Colonic mucosa (tissue), 4 donors: ENCODE results near the gene ANKH. TPM values are rescaled to one million over a fixed set of nuclear protein-coding genes. Genes with fewer than 3 reads are reported as not detected.
A peak's percentile ranks its signal among the peaks of the same experiment; 100 is the strongest.
"Not testable (repeated sequence)": the region's sequence is repeated elsewhere in the genome, so short reads cannot be mapped to it uniquely, and the experiment has no call there.

Experiments used
- DNase-seq: peaks from one replicate; pipeline ENCODE4 v3.0.0-alpha.2; 2020
- H3K27ac ChIP-seq: fragments of 200-600 bp; one replicate; pipeline ENCODE4 v1.8.0; 2021
- H3K27me3 ChIP-seq: fragments of 200-600 bp; one replicate; pipeline ENCODE4 v1.8.0; 2021
- H3K36me3 ChIP-seq: fragments of 200-600 bp; one replicate; pipeline ENCODE4 v1.8.0; 2021
- H3K4me1 ChIP-seq: fragments of 200-600 bp; one replicate; pipeline ENCODE4 v1.8.0; 2021; ENCODE audit warnings: mild to moderate bottlenecking
- H3K4me3 ChIP-seq: fragments of 200-600 bp; one replicate; pipeline ENCODE4 v1.8.0; 2021
- H3K9ac ChIP-seq, 2 donors: one replicate each; pipeline ENCODE4 v1.7.0; 2013; ENCODE audit warnings: control low read depth in 2 of 2, low read depth in 2 of 2, low read length in 2 of 2
- H3K9me3 ChIP-seq: fragments of 200-600 bp; one replicate; pipeline ENCODE4 v1.8.0; 2021
- CTCF ChIP-seq: fragments of 200-600 bp; IDR thresholded peaks from one replicate; pipeline ENCODE4 v1.8.0; 2022; ENCODE audit warnings: antibody characterized with exemption, mild to moderate bottlenecking
- intact Hi-C: fragments of 100-400 bp; cut with DNase I; formaldehyde crosslinking; loops from one replicate; pipeline ENCODE4 v1.14.1; 2022
- total RNA-seq, 2 donors: library from RNA; stranded (reverse); fragmentation: NEBNext Ultra II Directional in 1 of 2; extraction: Animal tissue kit (Norgen Biotek cat#: 25700) in 1 of 2; gene quantifications; one replicate each; pipeline ENCODE4 v1.2.1, GENCODE V29; 2021
- donor health status: healthy.
- donor health status: DM: no; HTN: no; CAD: no.
- donor health status: DM: no; HTN: no; CAD: no.

ANKH gene
- total RNA-seq, result 100 to 1,000 TPM in 1 of 2 donors, 10 to 100 TPM in 1; 81.8 to 103 TPM

DNA sequence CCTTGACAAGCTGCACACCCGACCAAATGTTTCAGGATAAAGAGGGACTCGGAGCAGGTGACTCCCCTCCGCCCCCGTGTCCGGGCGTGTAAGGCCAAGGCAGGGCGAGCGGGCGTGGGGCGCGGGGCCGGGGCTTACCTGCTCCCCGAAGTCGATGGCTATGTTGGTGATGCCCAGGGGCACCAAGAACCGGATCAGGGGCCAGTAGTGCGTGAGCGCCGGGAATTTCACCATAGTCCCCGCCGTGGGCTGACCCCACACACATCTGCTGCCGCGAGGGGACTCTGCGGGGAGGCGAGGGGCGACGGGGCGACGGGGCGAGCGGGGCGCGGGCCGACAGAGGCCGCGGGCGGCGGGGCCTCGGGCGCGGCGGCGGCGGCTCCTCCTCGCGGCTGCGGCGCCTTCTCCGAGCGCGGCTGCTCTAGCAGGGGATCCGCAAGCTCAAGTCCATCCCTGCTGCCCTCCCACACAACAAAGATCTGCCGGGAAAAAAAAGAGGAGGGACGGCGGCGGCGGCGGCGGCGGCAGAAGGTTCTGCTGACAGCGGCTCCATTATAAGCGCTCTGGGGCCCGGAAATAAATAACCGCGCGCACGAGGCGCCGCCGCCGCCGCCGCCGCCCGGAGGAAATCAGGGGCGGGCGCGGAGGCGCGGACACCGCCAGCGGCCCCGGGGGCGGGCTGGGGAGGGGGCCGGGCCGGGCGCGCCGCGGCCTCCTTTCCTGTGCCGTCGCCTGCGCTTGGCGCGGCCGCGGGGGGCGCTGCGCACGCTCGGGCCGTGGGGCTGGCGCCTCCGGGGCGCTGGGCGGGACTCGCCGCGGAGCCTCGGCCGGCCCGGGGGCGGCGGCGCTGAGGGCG is at the start of gene ANKH:
ANKH (minus strand) TSS at position 565 of the 856 bp plus-strand sequence; CDS start at position 234, 331 bp downstream.
- DNase-seq, result peak; percentile 79
- peak within 1 kb of the TSS; percentile 85 for H3K27ac ChIP-seq
- H3K9ac ChIP-seq, result peak within 1 kb of the TSS; percentile 79 to 94
- intact Hi-C loops, result no loop called here
- no peaks in the 10 kb centered on the region for H3K27me3 ChIP-seq
- H3K9me3 ChIP-seq, result no peaks in the 10 kb centered on the region
- H3K4me3 ChIP-seq, result peak within 1 kb of the TSS; percentile 70
- peaks cover 9% of the 10 kb centered on the region for H3K4me1 ChIP-seq
- no peaks in the 10 kb centered on the region for H3K36me3 ChIP-seq
- no peak for TF ChIP-seq CTCF

DNA sequence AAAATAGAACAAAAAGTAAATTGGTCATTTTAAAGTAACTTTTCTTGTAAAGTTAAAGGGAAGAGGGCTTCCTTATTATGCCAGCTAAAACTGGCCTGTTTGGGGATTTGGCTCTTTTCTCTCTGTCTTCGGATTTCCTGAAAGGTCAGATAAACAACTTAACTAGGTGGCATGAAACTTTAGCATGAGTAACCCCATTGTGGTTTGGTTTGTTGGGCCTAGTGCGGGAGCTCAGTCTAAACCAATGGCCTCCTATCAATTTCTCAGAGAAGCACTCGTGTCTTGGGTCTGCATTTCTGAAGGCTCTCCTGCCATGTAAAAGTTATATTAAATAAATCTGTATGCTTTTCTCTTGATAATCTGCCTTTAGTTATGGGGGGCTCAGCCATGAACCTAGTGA is 48.5 kb upstream of the ANKH start:
- Histone ChIP-seq H3K9me3 (no peaks in the 10 kb centered on the region), H3K9ac (no peak overlapping the region), H3K27me3 (no peaks in the 10 kb centered on the region), H3K27ac (no peak overlapping the region), H3K4me1 (no peaks in the 10 kb centered on the region), H3K4me3 (no peak overlapping the region), H3K36me3 (no peaks in the 10 kb centered on the region)
- DNase-seq, result no peak
- intact Hi-C loops, result no loop called here
- TF ChIP-seq CTCF, result no peak

GRCh38 chr5:14919106-14919505 is 47.5 kb upstream of the ANKH start:
- H3K9ac ChIP-seq, H3K4me1 ChIP-seq, intact Hi-C loops, H3K27me3 ChIP-seq, H3K9me3 ChIP-seq, H3K36me3 ChIP-seq, H3K4me3 ChIP-seq, DNase-seq, H3K27ac ChIP-seq: not testable (repeated sequence)

DNA sequence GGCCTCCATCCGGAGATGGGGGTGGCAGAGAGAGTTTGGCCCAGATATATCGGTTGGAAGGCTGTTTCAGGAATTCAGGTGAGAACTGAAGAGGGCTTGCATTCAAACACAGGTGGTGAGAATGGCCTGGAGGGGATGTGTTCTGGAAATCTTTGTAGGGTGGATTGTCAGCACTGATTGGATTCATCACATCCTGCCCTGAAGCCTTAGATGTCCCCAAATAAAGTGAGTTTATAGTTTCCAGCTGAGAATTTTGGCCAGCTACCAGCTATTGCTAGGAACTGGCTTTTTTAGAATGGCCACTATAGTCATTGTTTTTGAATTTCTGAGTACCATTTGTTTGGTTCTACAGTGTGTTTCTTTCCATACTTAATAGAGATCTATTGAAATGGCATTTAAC is 46.1 kb upstream of the ANKH start:
- no peaks in the 10 kb centered on the region for H3K27me3 ChIP-seq
- no peaks in the 10 kb centered on the region for H3K9me3 ChIP-seq
- no peak for TF ChIP-seq CTCF
- intact Hi-C loops, result no loop called here
- H3K9ac ChIP-seq, result no peak overlapping the region
- H3K4me1 ChIP-seq, result no peaks in the 10 kb centered on the region
- no peak overlapping the region for H3K4me3 ChIP-seq
- no peak overlapping the region for H3K27ac ChIP-seq
- H3K36me3 ChIP-seq, result no peaks in the 10 kb centered on the region
- no peak for DNase-seq

DNA sequence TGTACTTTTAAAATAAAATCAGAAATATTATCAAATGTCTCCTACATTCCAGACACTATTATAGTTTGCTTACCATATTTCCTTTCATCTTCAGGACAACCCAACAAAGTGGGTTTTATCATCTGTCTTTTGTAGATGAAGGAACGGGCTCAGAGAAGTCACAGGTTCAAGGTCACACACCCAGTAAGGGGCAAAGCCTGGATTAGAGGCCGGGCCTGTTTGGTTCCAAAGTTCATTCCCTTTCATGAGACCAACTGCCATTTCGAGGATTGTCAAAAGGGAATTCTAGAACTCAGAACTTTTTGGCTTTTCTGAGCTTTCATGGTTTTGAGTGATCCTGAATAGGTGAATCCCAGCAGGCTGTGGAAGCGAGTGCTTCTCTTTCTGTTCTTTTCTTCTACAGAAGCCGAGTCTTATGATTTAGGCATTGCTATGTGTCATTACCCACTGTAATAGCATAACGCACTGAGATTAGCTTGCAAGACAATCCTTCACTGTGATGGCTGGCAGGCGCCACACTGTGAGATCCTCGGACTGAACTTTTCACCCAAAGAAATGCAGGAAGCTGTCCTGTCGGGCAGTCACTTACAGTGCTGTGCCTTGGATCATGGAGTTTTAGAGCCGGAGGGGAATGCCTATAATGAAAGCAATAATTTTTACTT is 43.8 kb upstream of the ANKH start:
- H3K27ac ChIP-seq, result no peak overlapping the region
- TF ChIP-seq CTCF, result no peak
- H3K4me3 ChIP-seq, result no peak overlapping the region
- H3K36me3 ChIP-seq, result no peaks in the 10 kb centered on the region
- intact Hi-C loops, result no loop called here
- H3K27me3 ChIP-seq, result no peaks in the 10 kb centered on the region
- no peak for DNase-seq
- no peak overlapping the region for H3K9ac ChIP-seq
- H3K9me3 ChIP-seq, result no peaks in the 10 kb centered on the region
- no peaks in the 10 kb centered on the region for H3K4me1 ChIP-seq
